GM13977 (cell line): Measurements from ENCODE around the gene SFRP2.

Source experiments
- DNase-seq: peaks from one replicate; pipeline ENCODE4 v3.0.0; 2012; ENCODE audit warnings: low spot score
- in situ Hi-C: fragments of 300-500 bp; cut with MboI; formaldehyde crosslinking; loops from one replicate; pipeline ENCODE4 v1.12.0; 2022; ENCODE audit warnings: low sequenced_read_pairs, low pct_unique_long_range_greater_than_20kb, mixed read lengths, inconsistent platforms; ENCODE audit not compliant: unreplicated experiment
- TF ChIP-seq, protein P1 (sequence below): IDR thresholded peaks from 2 replicates; pipeline ENCODE4 v1.5.1; 2012; ENCODE audit warnings: mild to moderate bottlenecking, control low read depth; ENCODE audit not compliant: insufficient read depth; ENCODE audit errors: extremely low read depth, missing control alignments

Gene SFRP2

GRCh38 chr4:153791746-153792617 is 3.1 kb upstream of the SFRP2 start:
- in situ Hi-C loops, result no loop called here
- TF ChIP-seq, protein P1, sequence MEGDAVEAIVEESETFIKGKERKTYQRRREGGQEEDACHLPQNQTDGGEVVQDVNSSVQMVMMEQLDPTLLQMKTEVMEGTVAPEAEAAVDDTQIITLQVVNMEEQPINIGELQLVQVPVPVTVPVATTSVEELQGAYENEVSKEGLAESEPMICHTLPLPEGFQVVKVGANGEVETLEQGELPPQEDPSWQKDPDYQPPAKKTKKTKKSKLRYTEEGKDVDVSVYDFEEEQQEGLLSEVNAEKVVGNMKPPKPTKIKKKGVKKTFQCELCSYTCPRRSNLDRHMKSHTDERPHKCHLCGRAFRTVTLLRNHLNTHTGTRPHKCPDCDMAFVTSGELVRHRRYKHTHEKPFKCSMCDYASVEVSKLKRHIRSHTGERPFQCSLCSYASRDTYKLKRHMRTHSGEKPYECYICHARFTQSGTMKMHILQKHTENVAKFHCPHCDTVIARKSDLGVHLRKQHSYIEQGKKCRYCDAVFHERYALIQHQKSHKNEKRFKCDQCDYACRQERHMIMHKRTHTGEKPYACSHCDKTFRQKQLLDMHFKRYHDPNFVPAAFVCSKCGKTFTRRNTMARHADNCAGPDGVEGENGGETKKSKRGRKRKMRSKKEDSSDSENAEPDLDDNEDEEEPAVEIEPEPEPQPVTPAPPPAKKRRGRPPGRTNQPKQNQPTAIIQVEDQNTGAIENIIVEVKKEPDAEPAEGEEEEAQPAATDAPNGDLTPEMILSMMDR, result peak; percentile 27
- DNase-seq, result peak; percentile 43

DNA sequence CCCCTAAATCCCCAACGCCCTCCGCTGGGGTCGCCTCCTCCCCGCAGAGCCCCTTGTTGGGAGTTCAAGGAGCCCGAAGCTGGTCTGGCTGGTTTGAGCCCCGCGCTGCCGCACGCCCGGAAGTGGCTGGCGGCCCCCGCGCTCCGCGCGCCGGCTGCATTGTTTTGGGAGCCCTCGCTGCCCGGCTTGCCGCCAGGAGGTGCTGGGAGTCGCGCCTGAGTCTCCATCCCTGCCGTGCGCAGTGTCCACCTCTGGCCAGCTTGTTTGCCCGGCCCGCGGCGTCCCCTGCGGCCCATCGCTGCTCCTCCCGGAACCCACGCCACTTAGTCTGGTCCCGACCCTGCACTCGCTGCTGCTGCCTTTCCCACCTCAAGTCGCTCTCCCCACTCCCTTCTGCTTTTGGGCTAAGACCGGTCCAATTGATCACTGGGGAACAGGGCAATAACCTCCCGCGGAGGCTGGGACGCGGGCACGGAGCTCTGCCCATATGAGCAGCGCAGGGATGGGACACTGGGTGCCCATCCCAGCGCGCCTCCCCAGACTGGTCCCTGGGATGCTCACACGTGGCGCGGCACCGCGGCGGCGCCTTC is 2.2 kb upstream of the SFRP2 start:
- peak; percentile 66 for DNase-seq
- in situ Hi-C loops, result no loop called here
- TF ChIP-seq, protein P1, result peak; percentile 28

- TF ChIP-seq, protein P1, result no peak
Measured at GRCh38 chr4:153790500-153790865, 1.6 kb upstream of the SFRP2 start.

GRCh38 chr4:153789741-153790499 is 1.0 kb upstream of the SFRP2 start:
- in situ Hi-C loops, result no loop called here
- no peak for DNase-seq
- TF ChIP-seq, protein P1, result no peak

More at GRCh38 chr4:153790500-153790865, 1.6 kb upstream of the SFRP2 start:
- no peak for DNase-seq
- in situ Hi-C loops, result no loop called here

- in situ Hi-C loops, result no loop called here
- no peak for DNase-seq
- TF ChIP-seq, protein P1, result no peak
Measured at GRCh38 chr4:153788051-153788412, 851 bp downstream of the SFRP2 start.

- in situ Hi-C loops, result no loop called here
- no peak for DNase-seq
- TF ChIP-seq, protein P1, result no peak
Measured at GRCh38 chr4:153787575-153787974, 1.3 kb downstream of the SFRP2 start.
